Activated CD4-positive, alpha-beta T cell treated with anti-CD3 and anti-CD28 coated beads, Interleukin-2, amount 50 U/mL, for 1 hour (primary cell): Measurements from ENCODE around the gene ZBTB24.
"Not testable (repeated sequence)": the region's sequence is repeated elsewhere in the genome, so short reads cannot be mapped to it uniquely, and the experiment has no call there.

Source experiments
- DNase-seq: peaks from one replicate; pipeline ENCODE4 v3.0.0-alpha.2; 2020

The ZBTB24 gene

DNA sequence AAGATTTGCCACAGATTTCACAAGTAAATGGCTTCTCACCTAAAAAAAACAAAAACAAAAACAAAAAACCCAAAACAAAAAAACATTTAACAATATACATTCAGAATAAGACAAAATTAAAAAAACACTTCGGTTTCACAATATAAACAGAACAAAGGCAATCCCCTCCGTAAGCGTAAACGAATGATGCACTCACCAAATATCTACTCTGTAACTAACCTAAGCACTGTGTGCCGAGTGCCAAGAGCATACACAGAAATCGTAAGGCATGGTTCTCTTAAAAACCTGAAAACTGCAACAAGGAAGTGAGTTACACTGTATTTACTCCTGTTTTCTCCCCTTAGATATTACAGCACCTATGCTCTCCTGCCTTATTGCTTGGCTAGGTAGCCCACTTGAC, 15.3 kb downstream of the ZBTB24 start:
- DNase-seq: no peak

DNA sequence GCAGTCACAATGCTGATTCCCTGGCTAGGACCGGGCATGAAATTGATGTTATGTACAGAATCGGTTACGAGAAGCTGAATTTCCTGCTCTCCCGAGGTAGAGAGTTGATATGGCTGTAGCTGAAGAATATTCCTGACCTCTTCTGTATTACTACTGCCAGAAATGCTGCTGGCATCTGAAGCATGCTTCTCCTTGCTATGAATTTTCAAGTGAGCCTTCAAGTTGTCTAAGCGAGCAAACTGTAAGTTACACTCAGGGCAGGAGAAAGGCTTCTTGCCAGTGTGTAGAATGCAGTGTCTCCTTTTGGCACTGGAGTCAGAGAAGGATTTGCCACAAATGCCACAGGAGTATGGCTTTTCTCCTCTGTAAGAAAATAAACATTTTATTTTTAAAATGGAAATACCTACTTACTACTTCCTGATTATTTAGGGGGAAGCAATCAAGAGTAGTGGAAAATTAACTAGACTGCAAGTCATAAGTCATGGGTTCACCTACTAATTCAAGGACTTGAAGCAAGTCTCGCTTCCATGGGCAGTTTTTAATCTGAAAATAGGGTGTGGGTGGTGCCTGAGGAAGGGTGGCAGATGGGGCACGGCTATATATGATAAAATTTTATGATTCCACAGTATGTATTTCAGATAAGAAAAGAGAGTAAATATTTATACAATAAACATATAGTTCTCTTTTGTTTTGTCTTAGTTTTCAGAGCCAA, 16.7 kb downstream of the ZBTB24 start:
- no peak for DNase-seq

GRCh38 chr6:109465772-109466171, 17.2 kb downstream of the ZBTB24 start:
- DNase-seq: no peak

DNA sequence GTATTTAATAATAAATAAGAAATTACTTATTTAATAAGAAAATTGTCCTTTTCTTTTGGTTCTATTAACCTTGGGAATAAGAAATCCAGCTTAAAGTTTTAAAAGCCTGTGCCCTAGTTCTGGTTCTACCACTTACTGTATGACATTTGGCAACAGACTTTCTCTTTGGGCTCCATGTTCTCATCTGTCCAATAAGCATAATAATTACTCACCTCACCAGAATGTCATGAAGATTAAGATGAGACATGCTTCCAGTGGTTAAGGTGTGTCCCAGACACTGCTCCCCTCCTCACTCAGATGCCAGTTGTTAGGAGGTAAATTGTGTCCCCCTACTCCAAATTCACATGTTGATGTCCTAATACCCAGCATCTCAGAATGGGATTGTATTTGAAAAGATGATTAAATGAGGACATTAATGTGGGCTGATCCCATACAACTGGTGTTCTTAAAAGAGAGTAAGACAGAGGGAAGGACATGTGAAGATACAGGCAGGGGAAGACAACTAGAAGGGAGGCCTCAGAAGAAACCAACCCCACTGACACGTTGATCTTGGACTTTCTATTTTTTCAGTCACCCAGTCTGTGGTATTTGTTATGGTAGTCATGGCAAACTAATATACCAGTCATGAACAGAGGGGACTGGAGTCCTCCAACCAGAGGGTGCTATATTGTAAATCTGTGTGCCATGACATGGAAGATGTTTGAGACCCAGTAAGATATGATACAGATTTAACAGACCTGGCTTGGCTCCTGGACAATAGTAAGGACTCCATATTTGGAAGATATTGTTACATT, 21.1 kb downstream of the ZBTB24 start:
- no peak for DNase-seq

- not testable (repeated sequence) for DNase-seq
Measured at GRCh38 chr6:109461205-109461604, 21.8 kb downstream of the ZBTB24 start.

DNA sequence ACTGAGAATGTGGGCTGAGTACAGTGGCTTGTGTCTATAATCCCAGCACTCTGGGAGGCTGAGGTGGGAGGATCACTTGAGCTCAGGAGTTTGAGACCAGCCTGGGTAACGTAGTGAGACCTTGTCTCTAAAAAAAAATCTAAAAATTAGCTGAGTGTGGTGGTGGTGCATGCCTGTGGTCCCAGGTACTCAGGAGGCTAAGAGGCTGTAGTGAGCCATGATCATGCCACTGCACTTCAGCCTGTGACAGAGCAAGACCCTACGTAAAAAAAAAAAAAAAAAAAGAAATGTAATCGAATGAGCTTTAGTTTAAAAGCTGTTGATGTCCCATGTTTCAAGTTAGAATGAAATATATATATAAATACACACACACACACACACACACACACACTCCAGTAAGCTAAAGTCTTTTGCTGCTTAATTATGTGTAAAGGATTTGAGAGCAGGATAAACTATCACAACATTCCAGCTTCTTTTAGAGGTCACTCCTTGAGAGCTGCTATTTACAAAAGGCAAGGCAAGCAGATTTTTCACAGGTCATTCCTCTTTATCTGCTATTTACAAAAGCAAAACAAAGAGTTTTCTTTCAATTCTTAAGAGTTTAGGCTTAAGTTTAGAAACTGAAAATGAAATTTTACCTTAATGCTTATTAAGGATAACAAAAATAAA, 22.7 kb downstream of the ZBTB24 start:
- DNase-seq: no peak

GRCh38 chr6:109458774-109459531, 24.1 kb downstream of the ZBTB24 start:
- no peak for DNase-seq

DNA sequence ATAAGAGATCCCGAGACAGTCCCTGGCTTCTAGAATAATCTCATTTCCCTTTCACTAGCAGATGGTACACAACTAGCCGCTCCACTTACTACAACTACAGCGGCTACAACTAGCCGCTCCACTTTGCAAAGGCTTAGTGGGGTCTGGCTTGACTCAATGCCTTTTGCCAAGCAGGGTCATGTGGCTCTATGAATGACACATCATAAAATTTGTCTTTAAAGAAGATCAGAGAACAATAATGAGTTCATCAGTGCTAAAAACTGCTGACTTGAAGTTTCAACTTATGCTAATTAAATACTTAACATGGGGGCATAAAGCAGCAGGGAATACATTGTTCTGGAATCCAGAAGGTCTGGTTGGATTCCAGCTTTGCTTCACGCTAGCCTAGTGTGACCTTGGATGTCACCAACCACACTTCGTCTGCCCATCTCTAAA, 25.4 kb downstream of the ZBTB24 start:
- no peak for DNase-seq

DNA sequence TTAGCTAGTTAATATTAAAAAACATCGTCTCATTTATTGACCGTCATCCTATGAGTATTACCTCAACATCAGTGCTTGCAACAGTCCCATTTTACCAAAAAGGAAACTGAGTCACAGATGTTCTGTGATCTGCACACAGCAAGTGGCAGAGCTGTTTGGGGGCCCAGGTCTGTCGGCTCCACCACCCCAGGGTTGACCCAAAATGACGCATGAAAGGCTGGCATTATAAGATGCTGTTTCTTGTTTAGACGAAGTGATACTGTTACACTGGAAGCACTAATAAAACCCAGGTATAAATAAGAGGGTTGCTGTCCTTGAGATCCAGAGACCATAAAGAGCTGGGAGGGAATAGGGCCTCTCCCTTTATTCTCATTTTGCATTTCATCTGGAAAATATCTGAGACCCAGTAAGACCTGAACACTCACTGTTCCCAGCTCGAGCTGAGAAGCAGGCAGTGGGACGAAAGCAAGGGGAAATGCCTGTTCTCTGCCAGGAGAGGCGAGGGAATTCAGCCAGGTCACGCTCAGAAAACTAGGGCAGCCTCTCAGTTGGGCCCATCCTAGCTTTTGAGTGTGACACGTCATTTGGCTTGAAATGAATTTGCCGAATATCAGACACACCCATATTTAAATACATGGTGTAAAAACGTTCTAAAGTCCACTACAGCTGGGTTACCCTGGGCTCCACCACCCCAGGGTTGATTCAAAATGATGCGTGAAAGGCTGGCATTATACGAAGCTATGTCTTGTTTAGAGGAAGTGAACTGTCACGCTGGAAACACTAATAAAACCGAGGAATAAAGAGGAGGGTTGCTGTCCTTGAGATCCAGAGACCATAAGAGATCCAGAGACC, 26.1 kb downstream of the ZBTB24 start:
- no peak for DNase-seq

- DNase-seq: no peak
Measured at GRCh38 chr6:109456111-109456583, 26.9 kb downstream of the ZBTB24 start.

GRCh38 chr6:109455437-109456110, 27.4 kb downstream of the ZBTB24 start, which contains the start of gene MICAL1:
Gene MICAL1 (minus strand): TSS chr6:109455772. CDS start chr6:109454196, 1,576 bp downstream.
- DNase-seq: peak; percentile 70

- peak; percentile 74 for DNase-seq
Measured at GRCh38 chr6:109454496-109455436, 28.3 kb downstream of the ZBTB24 start.

DNA sequence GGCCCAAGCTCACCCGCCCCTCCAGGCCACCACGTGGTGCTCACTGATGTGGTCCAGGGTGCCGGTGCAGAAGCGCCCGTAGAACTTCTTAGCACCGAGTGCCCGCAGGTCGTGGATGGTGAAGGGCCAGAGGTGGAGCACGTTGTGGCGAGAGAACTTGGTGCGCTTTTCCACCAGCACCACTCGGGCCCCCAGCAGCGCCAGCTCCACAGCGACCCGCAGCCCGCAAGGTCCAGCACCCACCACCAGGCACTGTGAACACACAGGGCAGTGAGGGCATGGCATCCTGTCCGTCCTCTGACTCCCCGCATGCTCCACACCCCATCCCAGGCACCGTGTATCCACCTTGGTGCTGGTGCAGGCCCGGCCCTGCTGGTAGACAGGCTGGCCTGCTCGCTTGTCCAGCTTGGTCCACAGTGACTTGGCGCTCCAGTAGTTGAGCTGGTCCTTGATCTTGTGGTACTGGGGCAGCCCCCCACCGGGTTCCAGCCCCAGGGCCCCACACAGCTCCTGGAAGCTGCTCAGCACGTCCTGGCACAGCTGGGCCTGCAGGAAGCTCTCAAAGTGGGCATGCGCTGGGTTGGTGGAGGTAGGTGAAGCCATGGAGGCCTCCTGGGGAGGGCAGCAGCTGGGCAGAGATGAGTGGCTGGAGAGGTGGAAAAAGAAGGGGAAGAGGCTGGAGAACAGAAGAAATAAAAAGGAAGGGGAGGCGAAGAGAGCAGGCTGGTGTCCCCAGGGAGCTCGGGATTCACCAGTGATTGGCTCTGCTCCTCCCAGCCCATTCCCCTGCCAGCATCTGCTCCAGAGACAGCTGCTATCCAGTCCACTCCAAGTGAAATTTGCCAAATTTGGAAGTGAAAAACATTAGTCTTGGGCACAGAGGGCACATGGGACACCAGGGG, 29.2 kb downstream of the ZBTB24 start:
- DNase-seq: no peak

DNA sequence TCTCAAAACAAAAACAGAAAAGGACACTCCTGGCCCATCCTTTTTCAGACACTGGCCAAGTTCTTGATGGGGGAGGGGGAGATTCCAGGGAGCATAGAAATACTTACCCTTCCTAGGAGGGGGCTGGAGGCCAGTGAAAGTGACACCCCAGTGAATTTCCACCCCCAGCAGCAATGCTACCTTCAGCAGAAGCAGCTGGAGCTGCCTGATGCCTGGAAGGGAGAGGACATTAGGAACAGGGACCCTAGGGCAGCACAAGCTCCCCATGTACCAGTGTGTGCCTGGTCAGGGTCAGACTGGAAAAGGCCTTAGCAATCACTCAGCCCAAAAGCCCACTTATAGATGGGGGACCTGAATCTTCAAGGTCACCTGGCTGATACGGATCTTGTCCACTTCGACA, 29.9 kb downstream of the ZBTB24 start:
- DNase-seq: no peak

- no peak for DNase-seq
Measured at GRCh38 chr6:109452181-109452580, 30.8 kb downstream of the ZBTB24 start.

GRCh38 chr6:109451376-109451775, 31.6 kb downstream of the ZBTB24 start:
- no peak for DNase-seq

- DNase-seq: no peak
Measured at GRCh38 chr6:109450801-109451200, 32.2 kb downstream of the ZBTB24 start.

GRCh38 chr6:109449795-109450673, 33.0 kb downstream of the ZBTB24 start:
- no peak for DNase-seq
